Measurements from ENCODE around the gene PROS1.
"Not testable (repeated sequence)": the region's sequence is repeated elsewhere in the genome, so short reads cannot be mapped to it uniquely, and the experiment has no call there.

DNA sequence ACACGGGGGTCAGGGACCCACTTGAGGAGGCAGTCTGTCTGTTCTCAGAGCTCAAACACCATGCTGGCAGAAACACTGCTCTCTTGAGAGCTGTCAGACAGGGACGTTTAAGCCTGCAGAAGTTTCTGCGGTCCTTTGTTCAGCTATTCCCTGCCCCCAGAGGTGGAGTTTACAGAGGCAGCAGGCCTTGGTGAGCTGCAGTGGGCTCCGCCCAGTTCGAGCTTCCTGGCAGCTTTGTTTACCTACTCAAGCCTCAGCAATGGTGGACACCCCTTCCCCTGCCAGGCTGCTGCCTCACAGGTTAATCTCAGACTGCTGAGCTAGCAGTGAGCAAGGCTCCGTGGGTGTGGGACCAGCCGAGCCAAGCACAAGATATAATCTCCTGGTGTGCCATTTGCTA is 121.5 kb downstream of the PROS1 start:
- TF ChIP-seq YY1 (tag by site-specific recombination; IDR thresholded peaks at IDR 0.05); OSR2 (tag by site-specific recombination; IDR thresholded peaks at IDR 0.05); CTCF (tag by site-specific recombination; IDR thresholded peaks at IDR 0.05); ZFP37 (tag by site-specific recombination; IDR thresholded peaks at IDR 0.05); ZBTB7A (tag by site-specific recombination; IDR thresholded peaks at IDR 0.05; ENCODE audit: low read depth); ZNF514 (tag by site-specific recombination; IDR thresholded peaks at IDR 0.05): not testable (repeated sequence)
